ENCODE data around the gene TXNDC15.

GRCh38 chr5:134945041-134945440 is 70.9 kb downstream of the TXNDC15 start:
- TF ChIP-seq POLR2AphosphoS5 (IDR thresholded peaks at IDR 0.05; ENCODE audit: low read depth, low read length) = no peak
- no peak for TF ChIP-seq CTCF (IDR thresholded peaks at IDR 0.05)
